Right atrium auricular region (tissue), 2 donors: Measurements from ENCODE around the gene SMAD6. TPM values are rescaled to one million over a fixed set of nuclear protein-coding genes. Genes with fewer than 3 reads are reported as not detected.
A peak's percentile ranks its signal among the peaks of the same experiment; 100 is the strongest.

ENCODE experiments used
- DNase-seq: peaks from one replicate; pipeline ENCODE4 v3.0.0-alpha.2; 2019; ENCODE audit warnings: low spot score
- H3K27ac ChIP-seq, 2 donors: fragments of 200-600 bp; sonication (generic); 1 replicate in 1 of 2; 2 replicates in 1 of 2; pipeline ENCODE4 v1.5.1; 2016 to 2019
- H3K27me3 ChIP-seq, 2 donors: fragments of 200-600 bp; sonication (generic); one replicate each; pipeline versions ENCODE4 v1.5.1 to v1.6.0; 2017 to 2019
- H3K36me3 ChIP-seq: fragments of 200-600 bp; sonication (generic); one replicate; pipeline ENCODE4 v1.5.1; 2016
- H3K4me1 ChIP-seq, 2 donors: fragments of 200-600 bp; sonication (generic); one replicate each; pipeline versions ENCODE4 v1.5.1 to v1.6.0; 2017 to 2019
- H3K4me3 ChIP-seq, 2 donors: fragments of 200-600 bp; sonication (generic); 1 replicate in 1 of 2; 2 replicates in 1 of 2; pipeline ENCODE4 v1.5.1; 2017 to 2019; ENCODE audit warnings: mild to moderate bottlenecking in 1 of 2, moderate library complexity in 1 of 2
- H3K9me3 ChIP-seq, 2 donors: fragments of 200-600 bp; sonication (generic); one replicate each; pipeline ENCODE4 v1.5.1; 2019
- total RNA-seq, 2 donors: library from RNA; depleted of rRNA; stranded (reverse); fragments of >200 nt; gene quantifications; one replicate each; pipeline ENCODE4 v1.1.0, GENCODE V29; 2016
- TF ChIP-seq, protein P1 (sequence below), 2 donors: fragments of 200-600 bp; sonication (generic); IDR thresholded peaks; one replicate each; pipeline ENCODE4 v1.5.1; 2019; ENCODE audit warnings: antibody characterized with exemption in 2 of 2

The SMAD6 gene
- total RNA-seq, 2 donors from 2014 or later = 20.8 to 104 TPM

DNA sequence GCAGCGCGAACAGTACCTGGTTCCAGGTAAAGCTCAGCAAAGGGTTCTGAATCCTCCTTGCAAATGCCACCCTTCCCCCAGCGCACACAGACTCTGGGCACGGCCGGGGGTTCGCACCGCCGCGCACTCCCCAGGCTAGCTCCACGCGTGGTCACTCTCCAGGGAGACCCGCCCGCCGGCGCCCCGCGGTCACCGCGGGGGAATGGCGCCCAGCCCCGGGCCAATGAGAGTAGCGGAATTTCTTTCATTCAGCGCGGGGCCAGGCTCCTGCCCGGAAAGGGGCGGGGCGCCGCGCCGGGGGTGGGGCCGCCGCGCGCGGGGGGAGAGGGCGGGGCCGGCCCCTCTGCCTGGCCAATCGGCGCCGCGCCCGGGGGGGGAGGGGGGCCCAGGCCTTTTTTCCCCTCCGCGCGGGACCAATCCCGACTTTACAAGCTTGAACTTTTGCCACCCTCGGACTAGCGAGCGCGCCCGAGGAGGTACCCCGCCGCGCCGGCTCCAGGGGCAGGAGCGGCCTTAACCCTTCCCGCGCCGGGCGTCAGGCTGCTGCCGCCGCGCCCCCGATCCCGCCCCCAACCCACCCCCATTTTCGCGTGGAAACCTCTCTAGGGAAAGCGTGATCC is 1.1 kb upstream of the SMAD6 start:
- Histone ChIP-seq H3K36me3 (no peaks in the 10 kb centered on the region), H3K4me3 (peak overlapping the region; percentile 69 to 75), H3K4me1 (peaks cover 0 to 46% of the 10 kb centered on the region in 2 donors), H3K9me3 (no peaks in the 10 kb centered on the region), H3K27ac (peak overlapping the region; percentile 91), H3K27me3 (no peaks in the 10 kb centered on the region)
- peak; percentile 97 for DNase-seq
- TF ChIP-seq, protein P1, sequence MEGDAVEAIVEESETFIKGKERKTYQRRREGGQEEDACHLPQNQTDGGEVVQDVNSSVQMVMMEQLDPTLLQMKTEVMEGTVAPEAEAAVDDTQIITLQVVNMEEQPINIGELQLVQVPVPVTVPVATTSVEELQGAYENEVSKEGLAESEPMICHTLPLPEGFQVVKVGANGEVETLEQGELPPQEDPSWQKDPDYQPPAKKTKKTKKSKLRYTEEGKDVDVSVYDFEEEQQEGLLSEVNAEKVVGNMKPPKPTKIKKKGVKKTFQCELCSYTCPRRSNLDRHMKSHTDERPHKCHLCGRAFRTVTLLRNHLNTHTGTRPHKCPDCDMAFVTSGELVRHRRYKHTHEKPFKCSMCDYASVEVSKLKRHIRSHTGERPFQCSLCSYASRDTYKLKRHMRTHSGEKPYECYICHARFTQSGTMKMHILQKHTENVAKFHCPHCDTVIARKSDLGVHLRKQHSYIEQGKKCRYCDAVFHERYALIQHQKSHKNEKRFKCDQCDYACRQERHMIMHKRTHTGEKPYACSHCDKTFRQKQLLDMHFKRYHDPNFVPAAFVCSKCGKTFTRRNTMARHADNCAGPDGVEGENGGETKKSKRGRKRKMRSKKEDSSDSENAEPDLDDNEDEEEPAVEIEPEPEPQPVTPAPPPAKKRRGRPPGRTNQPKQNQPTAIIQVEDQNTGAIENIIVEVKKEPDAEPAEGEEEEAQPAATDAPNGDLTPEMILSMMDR (IDR thresholded peaks at IDR 0.05) = no peak

DNA sequence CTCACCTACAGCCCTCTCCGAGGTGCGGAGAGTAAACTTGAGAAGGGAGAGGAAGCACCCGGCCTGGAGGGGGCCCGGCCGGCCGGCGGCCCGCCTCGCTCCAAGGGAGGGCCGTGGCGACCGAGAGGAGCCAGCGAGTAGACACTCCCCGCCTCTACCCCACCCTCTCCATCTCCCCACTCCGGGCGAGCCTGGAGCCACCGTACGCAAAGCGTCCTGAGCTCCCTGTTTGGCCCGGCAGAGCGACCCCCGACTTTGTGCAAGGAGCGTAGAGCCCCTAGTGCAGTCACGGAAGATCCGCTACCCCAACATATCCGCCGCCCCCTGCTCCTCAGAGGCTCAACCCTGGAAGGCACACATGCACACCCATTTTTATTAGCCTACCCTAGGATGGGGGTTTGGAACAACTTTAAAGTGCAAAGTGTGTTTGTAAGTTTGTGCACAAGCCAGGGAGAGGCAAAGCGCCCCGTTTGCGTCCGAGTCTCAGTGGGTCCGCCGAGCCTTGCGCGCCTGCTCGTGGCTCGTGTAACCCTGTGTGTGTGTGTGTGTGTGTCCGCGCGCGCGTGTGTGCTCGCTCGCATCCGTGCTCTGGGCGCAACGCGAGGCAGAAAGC is 508 bp upstream of the SMAD6 start:
- Histone ChIP-seq H3K27me3 (no peaks in the 10 kb centered on the region), H3K36me3 (no peaks in the 10 kb centered on the region), H3K27ac (peak overlapping the region; percentile 91), H3K4me3 (peak overlapping the region; percentile 69 to 75), H3K9me3 (no peaks in the 10 kb centered on the region), H3K4me1 (peaks cover 0 to 52% of the 10 kb centered on the region in 2 donors)
- TF ChIP-seq, protein P1 (IDR thresholded peaks at IDR 0.05) = no peak
- no peak for DNase-seq

DNA sequence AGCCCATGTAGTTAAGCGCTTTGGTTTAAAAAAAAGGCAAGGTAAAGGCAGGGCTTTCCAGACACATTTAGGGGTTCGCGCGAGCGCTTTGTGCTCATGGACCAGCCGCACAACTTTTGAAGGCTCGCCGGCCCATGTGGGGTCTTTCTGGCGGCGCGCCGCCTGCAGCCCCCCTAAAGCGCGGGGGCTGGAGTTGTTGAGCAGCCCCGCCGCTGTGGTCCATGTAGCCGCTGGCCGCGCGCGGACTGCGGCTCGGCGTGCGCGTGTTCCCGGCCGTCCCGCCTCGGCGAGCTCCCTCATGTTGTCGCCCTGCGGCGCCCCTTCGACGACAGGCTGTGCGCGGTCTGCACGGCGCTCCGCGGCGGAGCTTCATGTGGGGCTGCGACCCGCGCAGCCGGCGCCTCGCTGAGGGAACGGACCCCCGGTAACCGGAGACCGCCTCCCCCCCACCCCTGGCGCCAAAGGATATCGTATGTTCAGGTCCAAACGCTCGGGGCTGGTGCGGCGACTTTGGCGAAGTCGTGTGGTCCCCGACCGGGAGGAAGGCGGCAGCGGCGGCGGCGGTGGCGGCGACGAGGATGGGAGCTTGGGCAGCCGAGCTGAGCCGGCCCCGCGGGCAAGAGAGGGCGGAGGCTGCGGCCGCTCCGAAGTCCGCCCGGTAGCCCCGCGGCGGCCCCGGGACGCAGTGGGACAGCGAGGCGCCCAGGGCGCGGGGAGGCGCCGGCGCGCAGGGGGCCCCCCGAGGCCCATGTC is 927 bp downstream of the SMAD6 start:
- peak overlapping the region; percentile 91 for H3K27ac ChIP-seq
- TF ChIP-seq, protein P1 (IDR thresholded peaks at IDR 0.05) = no peak
- H3K9me3 ChIP-seq = no peaks in the 10 kb centered on the region
- no peaks in the 10 kb centered on the region for H3K36me3 ChIP-seq
- H3K4me1 ChIP-seq = peaks cover 0 to 64% of the 10 kb centered on the region in 2 donors
- H3K27me3 ChIP-seq = no peaks in the 10 kb centered on the region
- no peak for DNase-seq
- peak overlapping the region; percentile 69 to 75 for H3K4me3 ChIP-seq

DNA sequence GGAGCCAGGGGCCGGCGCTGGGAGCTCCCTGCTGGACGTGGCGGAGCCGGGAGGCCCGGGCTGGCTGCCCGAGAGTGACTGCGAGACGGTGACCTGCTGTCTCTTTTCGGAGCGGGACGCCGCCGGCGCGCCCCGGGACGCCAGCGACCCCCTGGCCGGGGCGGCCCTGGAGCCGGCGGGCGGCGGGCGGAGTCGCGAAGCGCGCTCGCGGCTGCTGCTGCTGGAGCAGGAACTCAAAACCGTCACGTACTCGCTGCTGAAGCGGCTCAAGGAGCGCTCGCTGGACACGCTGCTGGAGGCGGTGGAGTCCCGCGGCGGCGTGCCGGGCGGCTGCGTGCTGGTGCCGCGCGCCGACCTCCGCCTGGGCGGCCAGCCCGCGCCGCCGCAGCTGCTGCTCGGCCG is 1.5 kb downstream of the SMAD6 start:
- H3K27me3 ChIP-seq = no peaks in the 10 kb centered on the region
- H3K27ac ChIP-seq = peak overlapping the region; percentile 91
- H3K4me3 ChIP-seq = peak overlapping the region; percentile 69 to 75
- H3K36me3 ChIP-seq = no peaks in the 10 kb centered on the region
- TF ChIP-seq, protein P1 (IDR thresholded peaks at IDR 0.05) = no peak
- DNase-seq = no peak
- H3K9me3 ChIP-seq = no peaks in the 10 kb centered on the region
- H3K4me1 ChIP-seq = peaks cover 0 to 58% of the 10 kb centered on the region in 2 donors

DNA sequence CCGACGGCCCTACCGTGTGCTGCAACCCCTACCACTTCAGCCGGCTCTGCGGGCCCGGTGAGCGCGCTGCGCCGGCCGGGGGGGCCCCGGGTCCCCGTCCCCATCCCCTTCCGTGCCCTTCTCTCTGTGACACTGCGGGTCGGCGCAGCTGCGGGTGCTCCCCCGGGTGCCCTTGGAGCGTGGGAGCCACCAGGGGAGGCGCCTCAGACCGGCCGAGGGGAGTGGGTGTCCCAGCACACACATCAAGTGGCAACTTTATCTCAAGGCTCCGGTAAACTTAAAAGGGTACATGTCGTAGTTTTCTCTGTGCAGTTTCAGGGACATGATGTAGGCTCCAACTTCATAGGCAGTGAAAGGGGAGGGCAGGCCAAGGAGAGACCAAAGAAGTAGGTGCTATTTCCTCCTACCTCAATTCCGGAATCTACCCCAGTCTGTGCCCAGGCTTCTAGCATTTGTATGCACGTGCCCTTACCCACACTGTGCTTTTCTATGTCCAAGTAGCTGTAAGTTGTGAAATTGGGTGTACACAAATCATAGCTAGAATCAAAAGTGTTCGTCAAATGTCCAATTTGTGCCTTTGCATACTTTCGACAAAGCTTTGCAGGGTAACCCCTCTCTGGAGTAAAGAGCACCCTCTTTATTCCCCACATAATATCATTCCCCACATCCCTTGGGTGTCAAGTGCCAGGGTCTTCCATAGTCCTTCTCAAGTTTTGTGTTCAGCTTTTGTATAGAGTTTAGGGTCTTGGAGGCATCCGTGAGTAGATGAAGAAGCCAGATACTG is 2.2 kb downstream of the SMAD6 start:
- Histone ChIP-seq H3K4me3 (peak overlapping the region; percentile 69 to 75), H3K27ac (peak overlapping the region; percentile 72 to 78), H3K27me3 (no peaks in the 10 kb centered on the region), H3K9me3 (no peaks in the 10 kb centered on the region), H3K4me1 (peaks cover 0 to 53% of the 10 kb centered on the region in 2 donors), H3K36me3 (no peaks in the 10 kb centered on the region)
- TF ChIP-seq, protein P1 (IDR thresholded peaks at IDR 0.05) = no peak
- DNase-seq = no peak
